GM18951 (cell line): ENCODE data around the gene SERPINF2.

Experiments used
- POLR2A ChIP-seq: IDR thresholded peaks from 4 replicates; pipeline ENCODE4 v1.6.1; 2011; ENCODE audit warnings: mild to moderate bottlenecking; ENCODE audit not compliant: insufficient read length, insufficient read depth; ENCODE audit errors: extremely low read depth
- in situ Hi-C: fragments of 300-500 bp; cut with MboI; formaldehyde crosslinking; loops from one replicate; pipeline ENCODE4 v1.12.0; 2022; ENCODE audit warnings: low sequenced_read_pairs, mixed read lengths, inconsistent platforms; ENCODE audit not compliant: unreplicated experiment

SERPINF2 gene

GRCh38 chr17:1720856-1721386, 21.8 kb upstream of the SERPINF2 start:
- in situ Hi-C loops: loop anchor here (25.0 kb wide), 1 partner anchor 316 kb away; the partner anchor contains the start of genes DPH1, OVCA2 and RTN4RL1

GRCh38 chr17:1722022-1722421, 20.6 kb upstream of the SERPINF2 start:
- in situ Hi-C loops: loop anchor here (25.0 kb wide), 1 partner anchor 315 kb away; the partner anchor contains the start of genes DPH1, OVCA2 and RTN4RL1

More at GRCh38 chr17:1720856-1721386, 21.8 kb upstream of the SERPINF2 start:
- no peak for TF ChIP-seq POLR2A

DNA sequence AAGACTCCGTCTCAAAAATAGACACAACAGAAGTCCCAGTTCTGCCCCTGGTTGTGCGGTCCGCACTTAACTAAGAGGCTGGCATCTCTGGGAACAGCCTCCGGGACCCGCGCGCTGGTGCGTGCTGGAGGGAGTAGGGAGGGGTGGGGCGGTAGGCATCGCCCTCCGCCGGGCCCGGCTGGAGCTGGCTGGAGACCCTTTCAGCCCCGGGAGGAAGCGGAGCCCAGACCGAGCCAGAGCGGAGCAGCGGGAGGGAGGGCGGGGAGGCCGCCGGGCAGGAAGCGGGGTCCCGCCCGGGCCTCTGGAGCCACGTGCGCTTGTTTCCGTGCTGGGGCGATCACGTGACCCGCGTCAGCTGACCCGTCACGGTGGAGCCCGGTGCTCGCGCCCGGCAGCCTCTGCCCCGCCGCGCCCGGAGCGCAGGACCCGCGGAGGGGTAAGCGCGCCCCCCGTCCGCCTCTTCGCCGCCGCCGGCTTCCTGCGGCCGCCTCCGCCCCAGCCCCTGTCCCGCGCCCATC, 18.3 kb upstream of the SERPINF2 start, which contains the start of gene WDR81:
Gene WDR81 (plus strand): TSS at position 354 of the 518 bp plus-strand sequence. CDS start 256 bp downstream, outside the sequence.
- peak; percentile 70 for TF ChIP-seq POLR2A

DNA sequence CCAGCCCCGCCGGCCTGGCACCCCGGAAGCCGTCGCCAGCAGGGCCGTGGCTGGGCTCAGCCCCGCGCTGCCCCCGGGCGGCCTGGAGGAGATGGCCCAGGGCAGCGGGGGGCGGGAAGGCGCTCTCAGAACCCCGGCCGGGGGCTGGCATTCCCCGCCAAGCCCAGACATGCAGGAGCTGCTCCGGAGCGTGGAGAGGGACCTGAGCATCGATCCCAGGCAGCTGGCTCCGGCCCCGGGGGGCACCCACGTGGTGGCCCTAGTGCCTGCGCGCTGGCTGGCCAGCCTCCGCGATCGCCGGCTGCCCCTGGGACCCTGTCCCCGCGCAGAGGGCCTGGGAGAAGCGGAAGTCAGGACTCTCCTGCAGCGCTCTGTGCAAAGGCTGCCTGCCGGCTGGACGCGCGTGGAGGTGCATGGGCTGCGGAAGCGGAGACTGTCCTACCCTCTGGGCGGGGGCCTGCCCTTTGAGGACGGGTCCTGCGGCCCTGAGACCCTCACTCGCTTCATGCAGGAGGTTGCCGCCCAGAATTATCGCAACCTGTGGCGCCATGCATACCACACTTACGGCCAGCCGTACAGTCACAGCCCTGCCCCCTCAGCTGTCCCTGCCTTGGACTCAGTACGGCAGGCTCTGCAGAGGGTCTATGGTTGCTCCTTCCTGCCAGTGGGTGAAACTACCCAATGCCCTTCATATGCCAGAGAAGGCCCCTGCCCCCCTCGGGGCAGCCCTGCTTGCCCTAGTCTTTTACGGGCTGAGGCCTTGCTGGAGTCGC, 17.6 kb upstream of the SERPINF2 start:
- in situ Hi-C loops: loop anchor here (25.0 kb wide), 1 partner anchor 312 kb away; the partner anchor contains the start of genes DPH1, OVCA2 and RTN4RL1
- no peak for TF ChIP-seq POLR2A

More for the DNA sequence above, 18.3 kb upstream of the SERPINF2 start, which contains the start of gene WDR81:
- in situ Hi-C loops: loop anchor here (25.0 kb wide), 1 partner anchor 313 kb away; the partner anchor contains the start of genes DPH1, OVCA2 and RTN4RL1

DNA sequence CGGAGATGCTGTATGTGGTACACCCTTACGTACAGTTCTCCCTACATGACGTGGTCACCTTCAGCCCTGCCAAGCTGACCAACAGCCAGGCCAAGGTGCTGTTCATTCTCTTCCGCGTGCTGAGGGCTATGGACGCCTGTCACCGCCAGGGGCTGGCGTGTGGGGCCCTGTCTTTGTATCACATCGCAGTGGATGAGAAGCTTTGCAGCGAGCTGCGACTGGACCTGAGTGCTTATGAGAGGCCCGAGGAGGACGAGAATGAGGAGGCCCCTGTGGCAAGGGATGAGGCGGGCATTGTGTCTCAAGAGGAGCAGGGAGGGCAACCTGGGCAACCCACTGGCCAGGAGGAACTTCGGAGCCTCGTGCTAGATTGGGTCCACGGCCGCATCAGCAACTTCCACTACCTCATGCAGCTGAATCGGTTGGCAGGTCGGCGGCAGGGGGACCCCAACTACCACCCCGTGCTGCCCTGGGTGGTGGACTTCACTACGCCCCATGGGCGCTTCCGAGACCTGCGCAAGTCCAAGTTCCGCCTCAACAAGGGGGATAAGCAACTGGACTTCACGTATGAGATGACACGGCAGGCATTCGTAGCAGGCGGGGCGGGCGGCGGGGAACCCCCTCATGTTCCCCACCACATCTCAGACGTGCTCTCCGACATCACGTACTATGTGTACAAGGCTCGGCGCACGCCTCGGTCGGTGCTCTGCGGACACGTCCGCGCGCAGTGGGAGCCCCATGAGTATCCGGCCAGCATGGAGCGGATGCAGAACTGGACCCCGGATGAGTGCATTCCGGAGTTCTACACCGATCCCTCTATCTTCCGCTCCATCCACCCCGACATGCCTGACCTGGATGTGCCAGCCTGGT, 16.8 kb upstream of the SERPINF2 start:
- in situ Hi-C loops: no loop called here
- TF ChIP-seq POLR2A: no peak

DNA sequence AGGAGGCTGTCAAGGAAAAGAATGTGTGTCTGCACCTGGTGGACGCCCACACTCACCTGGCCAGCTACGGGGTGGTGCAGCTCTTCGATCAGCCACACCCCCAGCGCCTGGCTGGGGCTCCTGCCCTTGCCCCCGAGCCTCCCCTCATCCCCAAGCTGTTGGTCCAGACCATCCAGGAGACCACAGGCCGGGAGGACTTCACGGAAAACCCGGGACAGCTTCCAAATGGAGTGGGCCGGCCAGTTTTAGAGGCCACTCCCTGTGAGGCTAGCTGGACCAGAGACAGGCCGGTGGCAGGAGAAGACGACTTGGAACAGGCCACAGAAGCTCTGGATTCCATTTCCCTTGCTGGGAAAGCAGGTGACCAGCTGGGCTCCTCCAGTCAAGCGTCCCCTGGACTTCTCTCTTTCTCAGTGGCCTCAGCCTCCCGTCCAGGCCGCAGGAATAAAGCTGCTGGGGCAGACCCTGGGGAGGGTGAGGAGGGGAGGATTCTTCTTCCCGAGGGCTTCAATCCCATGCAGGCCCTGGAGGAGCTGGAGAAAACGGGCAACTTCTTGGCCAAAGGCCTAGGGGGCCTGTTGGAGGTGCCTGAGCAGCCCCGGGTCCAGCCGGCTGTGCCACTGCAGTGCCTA, 15.9 kb upstream of the SERPINF2 start:
- TF ChIP-seq POLR2A: no peak
- in situ Hi-C loops: no loop called here

DNA sequence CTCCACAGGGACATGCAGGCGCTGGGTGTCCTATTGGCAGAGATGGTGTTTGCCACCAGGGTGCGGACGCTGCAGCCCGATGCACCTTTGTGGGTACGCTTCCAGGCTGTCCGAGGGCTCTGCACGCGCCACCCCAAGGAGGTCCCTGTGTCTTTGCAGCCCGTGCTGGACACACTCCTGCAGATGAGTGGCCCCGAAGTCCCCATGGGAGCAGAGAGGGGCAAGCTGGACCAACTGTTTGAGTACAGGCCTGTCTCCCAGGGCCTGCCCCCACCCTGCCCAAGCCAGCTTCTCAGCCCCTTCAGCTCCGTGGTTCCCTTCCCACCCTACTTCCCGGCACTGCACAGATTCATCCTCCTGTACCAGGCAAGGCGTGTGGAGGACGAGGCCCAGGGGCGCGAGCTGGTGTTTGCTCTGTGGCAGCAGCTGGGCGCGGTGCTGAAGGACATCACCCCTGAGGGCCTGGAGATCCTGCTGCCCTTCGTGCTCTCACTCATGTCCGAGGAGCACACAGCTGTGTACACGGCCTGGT, 15.3 kb upstream of the SERPINF2 start:
- in situ Hi-C loops: no loop called here
- no peak for TF ChIP-seq POLR2A

DNA sequence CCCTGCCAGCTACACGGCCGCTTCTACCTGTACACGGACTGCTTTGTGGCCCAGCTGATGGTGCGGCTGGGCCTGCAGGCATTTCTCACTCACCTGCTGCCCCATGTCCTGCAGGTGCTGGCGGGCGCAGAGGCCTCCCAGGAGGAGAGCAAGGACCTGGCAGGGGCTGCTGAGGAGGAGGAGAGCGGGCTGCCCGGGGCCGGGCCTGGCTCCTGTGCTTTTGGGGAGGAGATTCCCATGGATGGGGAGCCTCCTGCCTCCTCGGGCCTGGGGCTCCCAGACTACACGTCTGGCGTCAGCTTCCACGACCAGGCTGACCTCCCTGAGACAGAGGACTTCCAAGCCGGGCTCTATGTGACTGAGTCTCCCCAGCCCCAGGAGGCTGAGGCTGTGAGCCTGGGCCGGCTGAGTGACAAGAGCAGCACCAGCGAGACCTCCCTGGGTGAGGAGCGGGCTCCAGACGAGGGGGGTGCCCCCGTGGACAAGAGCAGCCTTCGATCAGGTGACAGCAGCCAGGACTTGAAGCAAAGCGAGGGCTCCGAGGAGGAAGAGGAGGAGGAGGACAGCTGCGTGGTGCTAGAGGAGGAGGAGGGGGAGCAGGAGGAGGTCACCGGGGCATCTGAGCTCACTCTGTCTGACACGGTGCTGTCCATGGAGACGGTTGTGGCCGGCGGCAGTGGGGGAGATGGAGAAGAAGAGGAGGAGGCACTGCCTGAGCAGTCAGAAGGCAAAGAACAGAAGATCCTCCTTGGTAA, 14.6 kb upstream of the SERPINF2 start:
- in situ Hi-C loops: no loop called here
- no peak for TF ChIP-seq POLR2A

- TF ChIP-seq POLR2A: no peak
- in situ Hi-C loops: no loop called here
Observed at GRCh38 chr17:1729966-1730325, 12.7 kb upstream of the SERPINF2 start.

DNA sequence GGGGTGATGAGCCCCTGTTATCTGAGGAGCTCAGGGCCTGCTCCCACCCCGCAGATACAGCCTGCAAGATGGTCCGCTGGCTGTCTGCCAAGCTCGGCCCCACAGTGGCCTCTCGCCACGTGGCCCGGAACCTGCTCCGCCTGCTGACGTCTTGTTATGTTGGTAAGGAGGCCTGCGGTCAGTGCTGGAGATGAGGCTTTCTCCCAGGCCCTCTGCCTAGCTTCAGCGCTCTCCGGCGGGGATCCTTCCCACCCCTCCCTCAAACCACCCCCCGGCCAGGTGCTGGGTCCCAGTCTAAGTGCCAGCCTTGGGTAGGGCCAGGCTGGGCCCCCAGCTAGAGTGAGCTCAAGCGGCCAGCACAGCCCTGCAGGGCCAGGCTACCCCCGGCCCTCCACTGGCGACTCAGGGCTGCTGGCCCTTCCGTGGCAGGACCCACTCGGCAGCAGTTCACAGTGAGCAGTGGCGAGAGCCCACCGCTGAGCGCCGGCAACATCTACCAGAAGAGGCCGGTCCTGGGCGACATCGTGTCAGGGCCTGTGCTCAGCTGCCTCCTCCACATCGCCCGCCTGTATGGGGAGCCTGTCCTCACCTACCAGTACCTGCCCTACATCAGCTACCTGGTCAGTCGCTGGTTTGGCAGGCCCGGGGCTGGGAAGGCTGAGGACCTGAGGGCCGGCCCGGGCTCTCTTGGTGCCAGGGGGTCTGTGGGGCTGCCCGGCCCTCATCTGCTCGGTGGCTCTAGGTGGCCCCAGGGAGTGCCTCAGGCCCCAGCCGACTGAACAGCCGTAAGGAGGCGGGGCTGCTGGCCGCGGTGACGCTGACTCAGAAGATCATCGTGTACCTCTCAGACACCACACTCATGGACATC, 12.1 kb upstream of the SERPINF2 start:
- TF ChIP-seq POLR2A: no peak
- in situ Hi-C loops: no loop called here

DNA sequence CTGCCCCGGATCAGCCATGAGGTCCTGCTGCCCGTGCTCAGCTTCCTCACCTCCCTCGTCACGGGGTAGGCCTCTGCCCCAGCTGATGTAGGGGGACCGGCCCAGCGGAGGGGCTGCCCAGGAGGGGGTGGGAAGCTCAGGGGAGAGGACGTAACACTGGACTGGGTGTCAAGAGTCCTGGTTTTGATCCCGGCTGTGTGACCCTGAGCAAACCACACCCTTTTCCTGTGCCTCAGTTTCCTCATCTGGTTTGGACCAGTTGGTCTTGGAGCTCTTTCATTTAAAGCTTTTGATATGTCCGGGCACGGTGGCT, 11.5 kb upstream of the SERPINF2 start:
- in situ Hi-C loops: no loop called here
- no peak for TF ChIP-seq POLR2A
